ENCODE results near the gene TTYH2.
"Not testable (repeated sequence)": the region's sequence is repeated elsewhere in the genome, so short reads cannot be mapped to it uniquely, and the experiment has no call there.

Gene TTYH2

DNA sequence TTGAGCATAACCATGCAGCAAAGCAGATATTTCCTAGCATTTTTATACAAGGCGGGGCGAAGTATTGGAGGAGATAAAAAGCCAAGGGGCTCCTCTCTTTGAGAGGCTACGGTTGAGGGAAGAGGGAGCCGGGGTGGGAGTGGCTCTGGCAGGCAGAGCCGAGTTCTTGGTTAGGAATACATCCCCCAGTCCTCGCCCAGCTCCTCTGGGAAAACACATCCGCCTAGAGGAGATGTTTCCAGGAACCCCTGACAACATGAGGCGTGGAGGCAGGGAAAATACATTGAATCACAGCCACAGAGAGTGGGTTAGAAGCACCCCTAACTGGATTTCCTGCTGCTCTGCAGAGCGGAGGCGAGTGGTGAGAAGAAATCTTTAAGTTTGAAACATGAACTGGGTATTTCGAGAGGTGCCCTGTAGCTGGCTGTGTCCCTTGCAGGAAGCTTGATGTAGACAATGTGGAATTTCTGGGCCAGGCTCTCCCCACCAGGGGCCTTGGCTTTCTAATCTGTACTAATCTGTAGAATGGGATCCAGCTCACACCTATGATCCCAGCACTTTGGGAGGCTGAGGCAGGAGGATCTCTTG lies 27.3 kb downstream of the TTYH2 start:
- DNase-seq = peak; percentile 87

DNA sequence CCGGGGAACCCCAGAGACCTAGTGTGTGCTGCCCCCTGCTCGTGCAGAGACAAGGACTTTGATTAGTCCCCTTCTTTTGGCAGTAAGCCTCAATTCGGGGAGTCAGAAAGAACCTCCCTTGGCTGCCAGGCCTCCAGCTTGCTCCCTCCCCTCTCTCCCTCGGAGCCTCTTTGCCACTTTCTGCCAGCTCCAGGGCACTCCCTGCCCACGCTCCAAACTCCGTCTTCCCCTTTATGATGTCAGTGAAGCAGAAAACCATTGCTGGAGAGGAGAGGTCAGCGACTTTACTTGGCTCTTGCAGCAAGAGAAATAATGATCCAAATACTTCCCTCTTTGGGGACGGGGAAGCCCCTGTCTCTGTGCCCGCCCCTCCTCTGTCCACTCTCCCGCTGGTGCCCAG lies 28.1 kb downstream of the TTYH2 start:
- no peak for DNase-seq

DNA sequence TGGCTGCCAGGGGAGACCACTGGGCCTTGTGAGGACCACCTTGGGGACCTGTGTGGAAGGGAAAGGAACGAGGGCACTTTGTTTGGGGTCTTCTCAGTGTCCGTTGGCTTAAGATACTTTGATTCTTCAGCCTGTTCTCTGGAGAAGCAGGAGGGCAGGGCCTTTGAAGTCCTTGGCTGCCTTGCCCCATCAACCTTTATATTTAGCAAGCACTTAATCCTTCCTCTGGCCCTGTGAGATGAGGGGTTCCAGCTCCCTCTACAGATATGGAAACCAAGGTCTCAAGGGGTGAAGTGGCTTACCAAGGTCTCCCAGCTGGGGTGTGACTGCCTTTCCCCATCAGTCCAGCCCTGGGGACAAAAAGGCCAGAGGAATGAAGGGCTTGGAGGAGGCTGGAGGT lies 28.5 kb downstream of the TTYH2 start:
- DNase-seq = no peak

DNA sequence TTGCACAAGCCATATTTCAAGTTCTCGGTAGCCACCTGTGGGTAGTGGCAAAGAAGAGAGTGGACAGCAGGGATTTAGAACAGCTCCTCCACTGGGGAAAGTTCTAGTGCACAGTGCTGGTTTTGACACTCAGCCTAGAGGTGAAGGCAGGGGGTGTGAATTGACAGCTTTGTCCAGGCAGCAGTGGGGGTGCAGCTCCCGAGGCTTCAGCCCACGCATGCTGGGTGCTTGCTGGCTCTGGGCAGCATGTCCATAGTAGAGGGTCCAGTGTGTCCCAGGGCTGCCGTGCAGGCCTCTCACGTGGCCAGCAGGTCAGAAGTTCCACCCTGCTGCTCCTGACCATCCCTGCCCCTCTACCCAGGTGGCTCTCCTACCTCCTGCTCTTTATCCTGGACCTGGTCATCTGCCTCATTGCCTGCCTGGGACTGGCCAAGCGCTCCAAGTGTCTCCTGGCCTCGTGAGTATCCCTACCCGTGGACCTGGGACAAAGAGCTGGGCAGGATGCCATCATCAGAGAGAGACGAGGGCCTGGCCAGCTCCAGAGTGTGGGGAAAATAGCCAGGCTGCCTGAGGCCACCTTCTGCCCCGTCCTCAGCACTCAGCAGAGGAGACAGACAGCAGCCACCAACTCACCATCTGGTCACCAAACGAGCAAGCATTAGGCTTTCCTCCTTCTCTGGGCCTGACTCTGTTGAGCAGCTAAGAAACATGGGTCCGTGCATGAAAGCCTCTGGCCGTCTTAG lies 29.8 kb downstream of the TTYH2 start:
- DNase-seq = no peak

DNA sequence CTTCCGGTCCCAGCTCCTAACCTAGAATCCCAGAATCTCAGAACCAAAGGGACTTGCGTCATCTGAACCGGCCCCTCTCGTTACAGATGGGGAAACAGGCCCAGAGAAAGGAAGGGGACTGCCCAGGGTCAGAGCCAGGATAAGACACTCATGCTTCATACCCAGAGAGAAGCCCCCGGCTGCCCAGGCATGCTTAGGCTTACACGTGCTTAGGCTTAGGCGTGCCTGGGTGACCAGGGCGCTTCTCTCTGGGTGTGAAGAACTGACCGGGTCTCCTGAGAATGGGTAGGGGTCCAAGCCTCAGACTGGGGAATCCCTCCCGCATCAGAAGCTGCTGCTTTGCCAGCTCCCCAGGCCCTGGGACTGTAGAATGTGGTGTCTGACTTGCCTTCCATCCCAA lies 30.8 kb downstream of the TTYH2 start:
- DNase-seq = no peak

DNA sequence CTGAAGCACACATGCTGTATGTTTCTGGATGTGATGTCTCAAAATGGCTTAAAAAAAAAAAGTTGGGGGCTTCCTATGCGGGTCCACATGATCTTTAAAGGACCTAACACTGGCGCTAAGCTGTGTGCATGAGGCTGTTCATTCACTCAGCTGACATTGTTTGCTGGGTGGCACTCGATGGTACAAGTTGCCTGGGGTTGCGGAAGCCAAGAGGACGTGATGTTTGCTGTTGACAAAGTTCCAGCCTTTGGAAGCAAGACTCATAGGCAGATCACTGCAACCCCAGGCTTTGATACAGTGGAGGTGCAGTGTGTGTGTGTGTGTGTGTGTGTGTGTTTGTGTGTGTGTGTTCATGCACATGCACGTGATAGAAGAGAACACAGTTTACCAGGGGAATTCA lies 31.2 kb downstream of the TTYH2 start:
- no peak for DNase-seq

DNA sequence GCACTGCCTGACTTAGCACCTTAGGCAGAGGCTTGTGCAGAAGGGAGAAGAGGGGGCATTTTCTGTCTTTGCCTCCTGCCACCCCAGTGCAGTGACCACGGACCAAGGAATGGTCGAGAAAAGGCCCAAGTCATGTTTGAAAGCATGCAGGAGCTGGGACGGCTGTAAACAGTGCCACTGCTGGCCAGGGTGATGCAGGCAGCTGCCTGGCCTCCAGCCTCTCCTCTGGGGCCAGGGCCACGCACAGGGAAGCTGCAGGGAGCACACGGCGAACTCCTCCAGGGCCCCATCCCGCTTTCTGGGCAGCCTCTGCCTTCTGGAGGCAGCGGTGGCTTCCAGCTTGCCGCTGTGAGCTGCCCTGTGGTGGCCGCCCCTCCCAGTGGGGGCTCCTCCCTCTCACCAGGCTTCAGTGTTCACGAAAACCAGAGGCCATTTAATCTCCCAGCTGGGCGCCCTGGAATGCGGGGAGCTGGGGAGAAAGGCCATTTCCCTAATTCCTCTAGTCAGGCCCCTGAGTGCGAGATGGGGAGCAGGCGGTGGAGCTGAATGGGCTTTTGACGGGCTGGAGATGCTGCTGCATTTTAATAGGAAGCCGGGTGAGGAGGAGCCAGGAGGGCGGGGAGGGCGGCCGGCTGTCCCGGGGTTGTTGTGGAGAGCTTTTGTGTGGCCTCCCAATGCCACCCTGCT lies 31.9 kb downstream of the TTYH2 start:
- no peak for DNase-seq

DNA sequence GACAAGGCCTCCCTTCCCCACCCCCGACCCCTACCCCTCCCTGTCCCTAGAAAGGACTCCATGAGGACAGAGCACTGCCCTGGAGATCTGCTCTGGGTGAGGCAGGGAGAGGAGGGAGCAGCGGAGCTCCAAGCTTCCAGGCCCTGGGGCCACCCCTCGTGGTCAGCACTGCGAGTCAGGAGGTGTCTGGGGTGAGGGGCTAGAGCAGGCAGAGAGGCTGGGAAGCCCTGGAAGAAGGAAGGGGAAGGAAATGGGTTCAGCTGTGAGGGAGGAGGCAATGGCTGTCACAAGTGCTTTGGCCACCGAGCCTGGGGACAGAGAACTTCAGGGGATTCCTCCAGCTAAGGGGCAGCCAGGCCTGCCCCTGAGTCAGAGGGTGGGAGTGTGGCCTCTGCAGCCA lies 32.5 kb downstream of the TTYH2 start:
- no peak for DNase-seq

DNA sequence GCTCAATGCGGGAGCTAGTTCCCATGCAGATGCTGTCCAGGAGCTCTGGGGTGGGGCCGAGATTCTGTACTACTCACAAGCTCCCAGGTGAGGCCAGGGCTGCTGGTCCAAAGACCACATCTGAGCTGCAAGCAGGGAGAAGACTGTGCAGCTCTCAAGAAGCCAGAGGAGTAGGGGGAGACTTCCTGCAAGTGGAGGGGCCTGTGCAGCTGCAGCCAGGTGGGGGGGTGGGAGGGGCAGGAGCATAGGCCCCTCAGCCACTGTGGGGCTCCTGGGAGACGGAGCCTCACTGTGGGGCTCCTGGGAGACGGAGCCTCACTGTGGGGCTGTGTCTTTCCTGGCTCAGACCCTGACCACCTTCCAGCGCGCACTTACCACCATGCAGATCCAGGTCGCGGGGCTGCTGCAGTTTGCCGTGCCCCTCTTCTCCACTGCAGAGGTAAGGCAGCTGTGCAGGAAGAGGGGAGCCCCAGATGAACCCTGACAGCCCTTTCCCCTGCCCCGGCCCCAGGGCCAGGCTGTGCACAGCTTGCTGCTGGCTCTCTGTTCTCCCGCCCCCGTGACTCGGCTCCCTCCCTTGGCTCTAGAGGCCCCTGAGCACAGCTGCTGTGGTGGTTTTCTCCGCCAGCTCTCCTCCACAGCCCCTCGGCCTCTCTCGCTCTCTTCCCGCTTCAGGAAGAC lies 36.4 kb downstream of the TTYH2 start:
- DNase-seq = no peak

DNA sequence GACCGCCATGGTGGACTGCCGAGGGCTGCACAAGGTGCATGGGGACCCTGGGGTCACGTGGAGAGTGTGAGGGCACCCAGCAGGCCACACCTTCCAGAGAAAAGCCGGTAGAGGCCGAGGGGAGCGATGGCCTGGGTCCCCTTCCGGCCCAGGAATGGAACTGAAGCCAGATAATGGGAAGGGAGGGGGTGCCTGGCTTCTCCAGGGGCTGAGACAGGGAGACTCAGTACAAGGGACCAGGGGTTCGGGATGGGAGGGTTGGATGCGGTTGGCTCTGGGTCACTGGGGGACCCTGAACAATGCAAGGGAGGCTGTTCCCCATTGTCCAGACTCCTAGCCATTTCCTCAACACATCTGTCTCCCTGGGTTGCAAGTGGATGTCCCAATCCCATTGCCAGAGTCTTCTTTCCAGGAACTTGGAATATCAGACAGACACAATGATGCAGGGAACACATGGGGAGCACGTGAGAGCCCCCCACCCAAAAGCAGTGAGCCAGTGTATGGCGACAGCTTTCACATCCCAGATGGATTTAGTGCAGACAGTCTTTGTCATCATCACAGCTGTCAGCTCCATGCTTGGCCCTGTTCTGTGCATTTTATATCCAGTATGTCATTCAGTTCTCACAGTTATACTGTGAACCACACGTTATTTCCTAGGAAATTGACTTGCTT lies 37.1 kb downstream of the TTYH2 start:
- DNase-seq = no peak

DNA sequence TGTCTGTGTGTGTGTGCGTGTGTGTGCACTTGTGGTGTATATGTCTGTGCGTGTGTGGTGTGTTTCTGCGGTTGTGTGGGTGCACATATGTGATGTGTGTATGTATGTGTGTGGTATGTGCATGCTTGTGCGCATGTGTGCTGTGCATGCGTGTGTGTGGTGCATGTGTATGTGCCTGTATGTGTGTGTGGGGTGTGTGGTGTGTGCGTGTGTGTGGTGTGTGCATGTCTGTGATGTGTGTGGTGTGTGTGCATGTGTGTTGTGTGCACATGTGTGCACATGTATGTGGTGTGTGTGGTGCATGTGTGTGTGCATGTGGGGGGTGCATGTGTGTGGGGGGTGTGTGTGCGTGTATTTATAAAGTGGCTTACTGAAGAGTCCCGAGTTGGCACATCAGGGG lies 37.7 kb downstream of the TTYH2 start:
- no peak for DNase-seq

DNA sequence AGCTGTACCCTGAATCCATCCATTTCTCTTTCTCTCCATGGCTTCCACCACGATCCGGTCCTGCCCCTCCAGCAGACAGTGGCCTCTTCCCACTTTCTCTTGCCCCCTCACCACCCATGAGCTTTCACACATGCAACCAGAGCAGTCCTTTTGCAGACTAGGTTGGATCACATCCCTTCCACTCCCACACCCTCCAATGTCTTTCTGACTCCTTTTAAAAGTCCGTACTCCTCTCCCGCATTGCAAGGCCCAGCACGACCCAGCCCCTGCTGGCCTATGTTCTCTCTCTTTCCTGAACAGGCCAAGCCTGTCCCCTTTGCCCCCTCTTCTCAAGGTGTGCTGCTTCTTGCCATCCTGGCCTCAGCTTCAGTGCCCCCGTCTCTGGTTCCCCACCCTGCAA lies 38.2 kb downstream of the TTYH2 start:
- DNase-seq = no peak

DNA sequence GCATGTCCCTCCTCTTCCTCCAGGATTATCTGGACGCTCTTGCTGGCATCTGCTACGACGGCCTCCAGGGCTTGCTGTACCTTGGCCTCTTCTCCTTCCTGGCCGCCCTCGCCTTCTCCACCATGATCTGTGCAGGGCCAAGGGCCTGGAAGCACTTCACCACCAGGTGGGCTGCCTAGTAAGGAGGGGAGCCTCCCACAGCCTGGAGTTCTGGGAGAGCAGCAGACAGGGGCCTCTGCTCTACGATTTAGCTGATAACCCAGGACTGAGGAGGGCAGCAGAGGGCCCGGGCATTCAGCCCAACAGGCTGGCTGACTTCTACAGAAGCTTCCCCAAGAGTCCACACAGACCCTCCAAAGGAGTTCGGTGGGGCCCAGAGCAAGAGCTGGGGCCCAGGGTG lies 38.8 kb downstream of the TTYH2 start:
- DNase-seq = no peak

DNA sequence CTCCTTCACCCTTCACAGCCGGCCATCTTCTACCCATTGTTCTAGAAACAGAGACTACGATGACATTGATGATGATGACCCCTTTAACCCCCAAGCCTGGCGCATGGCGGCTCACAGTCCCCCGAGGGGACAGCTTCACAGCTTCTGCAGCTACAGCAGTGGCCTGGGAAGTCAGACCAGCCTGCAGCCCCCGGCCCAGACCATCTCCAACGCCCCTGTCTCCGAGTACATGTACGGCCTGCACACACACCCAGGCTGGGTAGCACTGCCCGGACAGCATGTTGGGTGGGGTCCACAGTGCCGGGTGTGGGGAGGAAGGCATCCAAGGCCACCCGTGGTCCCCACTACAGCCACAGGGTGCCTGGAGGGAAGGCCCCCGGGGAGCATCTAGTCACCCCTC lies 39.7 kb downstream of the TTYH2 start:
- DNase-seq = no peak

DNA sequence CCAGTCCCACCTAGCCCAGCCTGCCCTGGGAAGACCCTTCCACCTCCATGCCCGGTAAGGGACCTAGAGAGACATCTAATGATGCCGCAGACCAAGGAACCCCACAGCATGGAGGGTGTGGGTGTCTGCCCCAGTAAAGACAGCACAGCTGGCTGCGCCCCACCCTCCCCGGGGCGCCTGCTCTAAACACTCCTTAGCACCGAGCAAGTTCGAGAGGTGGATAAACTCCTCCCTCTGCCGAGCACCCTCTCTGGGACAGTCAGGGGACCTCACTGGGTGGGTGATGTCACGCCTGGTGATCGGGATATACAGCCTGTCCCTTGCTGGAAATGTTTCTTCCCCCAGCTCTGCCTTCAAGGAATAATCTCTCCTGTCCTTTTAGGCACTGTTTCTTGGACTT lies 43.9 kb downstream of the TTYH2 start:
- no peak for DNase-seq

DNA sequence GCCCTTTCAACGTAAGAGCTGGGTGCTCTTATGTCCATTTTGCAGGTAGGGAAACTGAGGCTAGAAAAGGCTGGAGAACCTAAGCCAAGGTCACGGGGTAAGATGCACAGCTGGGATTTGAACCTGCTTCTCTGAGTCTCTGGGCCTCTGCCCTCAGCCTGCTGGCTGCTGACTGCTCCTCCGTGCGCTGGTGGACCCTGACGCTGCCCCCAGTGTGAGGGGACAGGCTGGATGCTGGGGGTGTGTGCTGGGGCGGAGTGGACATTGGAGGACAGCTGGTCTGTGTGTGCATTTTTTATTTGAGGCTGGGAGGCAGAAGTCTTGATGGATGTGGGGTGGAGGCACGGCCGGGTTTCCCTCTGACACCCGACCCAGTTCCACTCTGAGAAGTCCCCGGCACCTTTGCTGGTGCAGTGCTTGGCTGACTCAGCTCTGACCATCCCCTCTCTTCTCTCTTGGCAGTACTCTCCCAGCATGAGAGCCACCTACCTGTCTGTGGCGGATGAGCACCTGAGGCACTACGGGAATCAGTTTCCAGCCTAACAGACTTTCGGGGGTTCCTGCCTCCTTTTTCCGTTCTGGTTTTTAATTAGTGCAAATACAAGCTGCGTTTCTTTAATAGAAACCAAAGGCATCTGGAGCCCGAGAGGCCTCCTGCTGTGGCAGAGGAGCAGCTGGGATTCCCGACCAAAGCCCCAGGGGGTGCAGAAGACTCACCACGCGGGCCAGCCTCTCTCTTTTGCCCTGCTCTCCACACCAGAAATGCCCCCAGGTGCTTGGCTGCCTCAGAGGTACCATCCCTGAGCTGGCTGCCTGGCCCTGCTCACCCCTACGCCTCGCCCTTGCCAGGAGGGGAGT lies 46.5 kb downstream of the TTYH2 start:
- DNase-seq = no peak

DNA sequence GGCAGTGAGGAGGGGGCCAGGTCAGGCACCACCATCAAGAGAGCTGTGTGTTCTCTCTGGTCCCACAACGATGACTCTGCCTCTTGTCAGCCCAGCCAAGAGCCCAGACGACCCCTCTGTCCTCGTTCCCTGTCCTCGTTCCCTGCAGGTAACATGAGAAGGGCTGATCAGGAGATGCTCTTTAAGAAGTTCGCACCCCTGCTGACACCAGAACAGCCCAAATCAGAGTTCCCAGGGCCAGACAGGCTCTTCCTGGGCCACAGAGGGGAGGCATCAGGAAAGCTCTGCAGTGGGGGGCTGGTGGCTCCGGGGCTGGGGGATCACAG lies 47.1 kb downstream of the TTYH2 start:
- DNase-seq = no peak

DNA sequence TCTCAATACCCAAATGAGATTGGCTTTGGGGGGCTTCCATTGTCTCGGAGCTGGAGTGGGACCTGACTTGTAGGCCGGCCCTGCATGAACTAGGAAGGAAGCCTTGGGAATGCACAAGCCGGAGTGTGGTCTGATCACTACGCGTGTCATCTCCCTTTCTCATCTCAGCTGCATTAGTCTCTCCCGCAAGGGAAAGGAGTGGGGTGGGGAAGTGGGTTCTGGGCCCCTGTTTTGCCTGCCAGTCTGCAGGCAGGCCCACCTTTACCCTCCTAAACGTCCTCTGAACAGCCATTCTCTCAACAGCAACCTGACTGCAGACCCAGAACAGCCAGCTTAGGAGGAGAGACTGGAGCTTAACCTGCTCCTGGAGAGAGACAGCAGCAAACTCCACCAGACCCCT lies 49.2 kb downstream of the TTYH2 start:
- DNase-seq = no peak

DNA sequence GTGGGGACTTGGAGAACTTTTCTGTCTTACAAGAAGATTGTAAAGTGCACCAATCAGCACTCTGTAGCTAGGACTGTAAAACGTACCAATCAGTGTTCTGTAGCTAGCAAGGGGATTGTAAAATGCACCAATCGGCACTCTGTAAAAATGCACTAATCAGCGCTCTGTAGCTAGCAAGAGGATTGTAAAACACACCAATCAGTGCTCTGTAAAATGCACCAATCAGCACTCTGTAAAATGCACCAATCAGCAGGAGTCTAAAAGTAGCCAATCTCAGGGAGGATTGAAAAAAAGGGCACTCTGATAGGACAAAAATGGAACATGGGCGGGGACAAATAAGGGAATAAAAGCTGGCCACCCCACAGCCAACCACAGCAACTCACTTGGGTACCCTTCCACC lies 53.7 kb downstream of the TTYH2 start:
- not testable (repeated sequence) for DNase-seq

DNA sequence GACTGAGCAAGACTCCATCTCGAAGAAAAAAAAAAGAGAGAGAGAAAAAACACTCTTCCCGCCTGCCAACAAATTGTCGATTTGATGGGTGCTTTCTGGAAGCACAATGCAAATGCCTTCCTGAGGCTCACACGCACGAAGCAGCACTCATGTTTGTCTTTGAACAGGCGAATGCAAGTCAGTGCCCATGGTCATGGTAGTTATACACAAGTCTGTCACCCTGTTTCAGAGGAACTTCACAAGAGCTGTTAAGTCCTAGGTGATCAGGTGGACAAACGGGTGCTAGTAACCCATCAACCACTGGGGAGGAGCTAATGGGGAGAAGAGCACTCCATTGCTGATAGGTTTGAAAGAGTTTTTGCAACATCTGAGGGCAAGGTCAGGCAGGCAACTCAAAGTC lies 54.2 kb downstream of the TTYH2 start:
- DNase-seq = no peak

DNA sequence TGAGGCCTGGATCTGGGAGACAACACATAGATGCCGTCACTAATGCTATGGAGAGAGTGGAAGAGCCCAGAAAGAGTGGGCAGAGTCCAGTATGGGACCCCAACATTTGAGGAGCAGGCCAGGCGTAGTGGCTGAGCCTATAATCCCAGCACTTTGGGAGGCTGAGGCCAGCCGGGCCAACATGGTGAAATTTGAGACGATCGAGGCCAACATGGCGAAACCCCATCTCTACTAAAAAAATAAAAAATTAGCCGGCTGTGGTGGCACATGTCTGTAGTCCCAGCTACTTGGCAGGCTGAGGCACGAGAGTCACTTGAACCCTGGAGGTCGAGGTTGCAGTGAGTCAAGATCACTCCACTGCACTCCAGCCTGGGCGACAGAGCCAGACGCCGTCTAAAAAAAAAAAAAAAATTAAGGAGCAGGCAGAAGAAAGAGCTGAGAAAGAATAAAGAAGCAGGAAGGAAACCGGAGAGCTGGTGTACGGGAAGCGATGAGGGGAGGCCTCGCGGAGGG lies 54.7 kb downstream of the TTYH2 start:
- DNase-seq = no peak

DNA sequence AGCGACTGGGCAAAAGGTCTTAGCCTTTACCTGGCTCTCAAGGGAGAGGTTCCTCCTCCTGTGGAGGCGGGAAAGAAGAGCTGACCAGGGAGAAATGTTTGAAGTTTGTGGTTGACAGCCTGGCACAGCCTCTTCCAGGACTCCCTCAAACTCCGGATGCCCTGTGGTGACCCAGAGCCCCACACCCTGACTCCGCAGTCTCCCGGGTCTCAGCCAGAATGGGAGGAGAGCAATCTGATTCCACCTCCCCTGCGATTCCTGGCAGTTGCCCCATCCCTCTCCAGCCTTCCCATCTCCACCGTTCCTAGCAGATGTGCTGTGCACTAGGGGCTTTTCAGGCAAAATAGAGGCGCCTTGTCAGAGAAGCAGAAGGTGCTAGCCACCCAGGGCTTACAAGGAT lies 55.2 kb downstream of the TTYH2 start:
- DNase-seq = no peak

Measured in fibroblast of skin of right quadriceps (primary cell).